GM20000 (cell line): Measurements from ENCODE around the gene XCR1.
"Not testable (repeated sequence)": the region's sequence is repeated elsewhere in the genome, so short reads cannot be mapped to it uniquely, and the experiment has no call there.

ENCODE experiments used
- DNase-seq: peaks from one replicate; pipeline ENCODE4 v3.0.0; 2012; ENCODE audit warnings: low spot score
- TF ChIP-seq, protein P1 (sequence below): IDR thresholded peaks from 2 replicates; pipeline ENCODE4 v1.5.1; 2012; ENCODE audit warnings: mild to moderate bottlenecking, control low read depth; ENCODE audit errors: extremely low read depth, missing control alignments

Gene XCR1

DNA sequence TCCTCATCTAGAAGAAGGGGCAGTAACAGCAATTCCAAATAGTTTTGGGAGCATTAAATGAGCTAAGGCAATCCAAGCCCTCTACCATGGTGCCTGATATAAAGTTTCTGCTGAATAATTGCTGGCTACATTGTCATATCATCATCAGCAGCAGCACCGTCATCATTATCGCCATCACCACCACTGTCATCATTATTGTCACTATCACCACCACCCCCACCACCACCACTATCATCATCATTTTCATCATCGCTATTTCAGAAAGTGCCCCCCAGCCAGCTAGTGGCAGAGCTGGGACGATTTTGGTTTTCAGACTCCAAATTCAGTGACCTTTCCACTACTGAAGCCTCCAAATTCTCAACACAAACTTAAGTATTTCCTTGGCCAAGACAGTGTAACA lies 15.0 kb downstream of the XCR1 start:
- TF ChIP-seq, protein P1, sequence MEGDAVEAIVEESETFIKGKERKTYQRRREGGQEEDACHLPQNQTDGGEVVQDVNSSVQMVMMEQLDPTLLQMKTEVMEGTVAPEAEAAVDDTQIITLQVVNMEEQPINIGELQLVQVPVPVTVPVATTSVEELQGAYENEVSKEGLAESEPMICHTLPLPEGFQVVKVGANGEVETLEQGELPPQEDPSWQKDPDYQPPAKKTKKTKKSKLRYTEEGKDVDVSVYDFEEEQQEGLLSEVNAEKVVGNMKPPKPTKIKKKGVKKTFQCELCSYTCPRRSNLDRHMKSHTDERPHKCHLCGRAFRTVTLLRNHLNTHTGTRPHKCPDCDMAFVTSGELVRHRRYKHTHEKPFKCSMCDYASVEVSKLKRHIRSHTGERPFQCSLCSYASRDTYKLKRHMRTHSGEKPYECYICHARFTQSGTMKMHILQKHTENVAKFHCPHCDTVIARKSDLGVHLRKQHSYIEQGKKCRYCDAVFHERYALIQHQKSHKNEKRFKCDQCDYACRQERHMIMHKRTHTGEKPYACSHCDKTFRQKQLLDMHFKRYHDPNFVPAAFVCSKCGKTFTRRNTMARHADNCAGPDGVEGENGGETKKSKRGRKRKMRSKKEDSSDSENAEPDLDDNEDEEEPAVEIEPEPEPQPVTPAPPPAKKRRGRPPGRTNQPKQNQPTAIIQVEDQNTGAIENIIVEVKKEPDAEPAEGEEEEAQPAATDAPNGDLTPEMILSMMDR = no peak

DNA sequence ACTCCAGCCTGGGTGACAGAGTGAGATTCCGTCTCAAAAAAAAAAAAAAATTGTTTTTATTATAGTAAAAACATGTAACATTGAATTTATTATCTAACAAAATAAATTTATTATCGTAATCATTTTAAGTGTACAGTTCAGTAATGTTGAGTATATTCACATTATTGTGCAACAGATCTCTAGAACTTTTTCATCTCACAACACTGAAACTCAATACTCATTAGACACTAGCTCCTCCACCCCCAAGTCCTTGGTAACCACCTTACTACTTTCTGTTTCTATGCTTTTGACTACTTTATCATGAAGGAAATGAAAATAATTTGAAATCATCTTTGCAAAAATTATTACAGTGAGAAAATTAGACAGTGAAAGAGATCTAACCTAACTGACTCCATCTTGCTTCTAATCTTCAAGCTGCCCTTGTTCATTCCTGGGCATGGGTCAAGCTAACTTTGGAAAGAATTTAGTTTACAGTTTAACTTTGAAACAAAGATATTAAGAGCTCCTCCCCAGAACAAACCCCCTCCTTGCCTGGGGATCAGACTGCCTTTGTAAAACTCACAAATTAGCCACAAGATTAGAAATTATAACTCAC lies 16.7 kb downstream of the XCR1 start:
- no peak for DNase-seq
- TF ChIP-seq, protein P1 = no peak

More for the DNA sequence above, 15.0 kb downstream of the XCR1 start:
- DNase-seq = no peak

DNA sequence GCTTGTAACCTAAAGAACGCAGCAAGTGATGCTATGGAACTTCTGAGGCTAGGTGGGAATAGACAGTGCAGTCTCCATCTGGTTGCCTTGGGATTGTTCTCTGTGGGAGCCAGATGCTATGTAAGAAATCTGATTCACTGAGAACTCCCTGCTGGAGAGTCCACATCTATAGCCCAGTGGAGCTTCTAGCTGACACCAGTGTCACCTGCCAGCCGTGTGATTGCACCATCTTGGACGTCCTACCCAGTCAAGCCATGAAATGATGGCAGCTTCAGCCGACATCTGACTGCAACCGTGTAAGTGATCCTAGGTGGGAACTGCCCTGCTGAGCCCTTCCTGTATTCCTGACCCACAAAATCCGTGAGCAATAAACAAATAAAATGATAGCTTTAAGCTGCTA lies 19.2 kb downstream of the XCR1 start:
- TF ChIP-seq, protein P1 = no peak
- no peak for DNase-seq

DNA sequence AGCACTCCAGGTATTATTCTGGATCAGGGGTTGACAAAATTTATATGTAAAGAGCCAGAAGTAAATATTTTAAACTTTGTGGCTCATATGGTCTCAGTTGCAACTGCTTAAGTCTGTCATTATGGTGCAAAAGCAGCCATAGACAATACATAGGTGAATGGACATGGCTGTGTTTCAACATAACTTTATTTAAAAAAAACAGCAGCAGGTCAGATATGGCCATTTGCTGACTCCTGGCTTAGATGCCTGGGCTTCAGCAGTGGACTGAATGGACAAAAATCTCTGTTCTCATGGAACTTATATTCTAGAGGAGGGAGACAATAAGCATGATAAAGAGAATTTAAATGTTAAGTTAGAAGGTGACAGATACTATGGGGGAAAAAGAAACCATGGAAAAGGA lies 20.0 kb downstream of the XCR1 start:
- no peak for DNase-seq
- TF ChIP-seq, protein P1 = no peak

DNA sequence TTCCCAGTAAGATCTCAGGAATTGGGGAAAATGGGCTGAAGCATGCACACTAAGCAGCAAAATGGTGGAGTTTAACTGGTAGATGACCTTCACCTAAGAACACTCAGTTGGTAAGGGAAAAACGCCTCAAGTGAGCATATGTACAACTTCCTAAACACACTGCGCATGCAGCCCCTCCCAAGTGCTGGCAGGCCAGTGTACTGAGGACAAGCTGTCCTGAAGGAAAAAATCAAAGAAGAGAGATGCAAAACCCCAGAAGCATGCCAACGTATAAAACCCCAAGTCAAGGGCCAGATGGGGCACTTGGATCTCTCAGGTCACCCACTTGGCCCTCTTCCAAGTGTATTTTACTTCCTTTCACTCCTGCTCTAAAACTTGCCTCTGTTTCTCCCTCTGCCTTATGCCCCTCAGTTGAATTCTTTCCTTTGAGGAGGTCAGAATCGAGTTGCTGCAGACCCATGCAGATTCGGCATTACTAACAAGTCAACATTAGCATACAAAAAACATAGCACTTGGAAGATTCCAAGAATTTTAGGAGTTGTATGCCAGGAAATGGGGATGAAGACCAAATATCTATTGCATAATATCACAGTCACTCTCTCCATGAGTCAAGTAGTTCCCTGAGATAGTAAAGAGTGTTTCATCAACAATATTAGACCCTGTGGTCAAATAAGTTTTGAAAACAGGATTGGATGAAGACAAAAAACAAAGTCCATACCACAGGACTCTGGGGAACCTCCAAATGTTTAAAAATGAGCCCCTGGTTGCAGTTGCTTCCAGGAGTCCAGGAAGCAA lies 20.8 kb downstream of the XCR1 start:
- no peak for DNase-seq

DNA sequence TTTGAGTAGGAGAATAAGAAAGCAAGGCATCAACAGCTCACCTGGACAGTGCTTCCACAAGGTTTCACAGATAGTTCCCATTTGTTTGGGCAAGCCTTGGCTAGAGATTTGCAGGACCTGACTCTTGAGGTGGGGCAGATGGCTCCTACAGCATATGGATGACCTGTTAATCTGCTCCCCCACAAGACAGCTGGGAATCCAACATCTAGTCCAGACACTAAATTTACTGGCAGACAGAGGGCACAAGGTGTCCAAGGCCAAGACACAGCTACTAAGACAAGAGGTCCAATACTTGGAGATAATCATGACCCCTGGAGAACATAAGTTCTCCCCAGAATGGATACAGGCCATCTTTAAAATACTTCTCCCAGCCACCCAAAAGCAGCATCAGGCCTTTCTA lies 23.6 kb downstream of the XCR1 start:
- not testable (repeated sequence) for DNase-seq

More for the DNA sequence above, 20.8 kb downstream of the XCR1 start:
- TF ChIP-seq, protein P1 = no peak

DNA sequence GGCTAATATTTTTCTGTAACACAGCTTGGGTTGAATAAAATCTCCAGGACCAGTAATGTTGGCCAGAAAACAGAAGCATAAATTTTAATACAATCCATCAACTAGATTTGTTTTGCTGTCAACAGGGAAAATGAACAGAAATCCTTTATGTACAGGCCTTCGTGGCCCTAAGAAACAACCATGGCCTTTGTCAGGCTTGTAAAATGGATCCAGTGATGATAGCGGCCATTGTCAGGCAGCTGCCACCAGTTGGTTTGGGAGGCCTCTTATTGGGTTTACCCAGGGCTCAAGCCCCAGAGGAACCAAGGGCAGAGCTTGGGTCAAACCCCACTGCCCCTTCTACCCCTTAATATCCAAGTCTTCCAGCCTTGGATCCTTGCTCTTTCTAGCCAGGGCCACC lies 26.1 kb downstream of the XCR1 start:
- DNase-seq = no peak
- TF ChIP-seq, protein P1 = no peak

DNA sequence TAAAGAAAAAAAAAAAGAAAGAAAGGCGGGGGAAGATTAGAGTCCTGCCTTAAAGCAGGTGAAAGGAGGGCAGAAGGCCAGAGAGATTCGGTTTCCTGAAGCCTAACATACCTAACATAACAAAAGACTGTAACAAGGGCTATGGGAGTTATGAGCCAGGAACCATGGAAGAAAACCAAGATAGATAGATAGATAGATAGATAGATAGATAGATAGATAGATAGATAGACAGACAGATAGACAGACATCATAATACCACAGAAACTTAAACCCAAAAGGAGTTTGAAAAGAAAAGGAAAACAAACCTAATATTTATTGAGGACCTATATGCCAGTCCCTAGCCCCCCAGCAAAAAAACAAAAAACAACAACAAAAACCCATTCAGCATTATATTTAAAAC lies 29.3 kb downstream of the XCR1 start:
- DNase-seq = no peak
- TF ChIP-seq, protein P1 = no peak

DNA sequence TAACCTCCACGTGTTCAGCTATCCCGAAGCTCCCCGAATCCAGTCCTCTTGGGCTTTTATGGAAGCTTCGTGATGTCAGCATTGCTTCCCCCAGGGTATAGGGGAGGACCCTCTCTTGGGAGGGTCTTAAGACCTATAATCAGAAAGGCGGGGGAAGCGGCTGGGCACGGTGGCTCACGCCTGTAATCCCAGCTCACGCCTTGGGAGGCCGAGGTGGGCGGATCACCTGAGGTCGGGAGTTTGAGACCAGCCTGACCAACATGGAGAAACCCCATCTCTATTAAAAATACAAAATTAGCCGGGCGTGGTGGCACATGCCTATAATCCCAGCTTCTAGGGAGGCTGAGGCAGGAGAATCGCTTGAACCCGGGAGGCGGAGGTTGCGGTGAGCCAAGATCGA lies 29.8 kb downstream of the XCR1 start:
- not testable (repeated sequence) for DNase-seq
